ENCODE results near the gene CDH8.

CDH8 gene

DNA sequence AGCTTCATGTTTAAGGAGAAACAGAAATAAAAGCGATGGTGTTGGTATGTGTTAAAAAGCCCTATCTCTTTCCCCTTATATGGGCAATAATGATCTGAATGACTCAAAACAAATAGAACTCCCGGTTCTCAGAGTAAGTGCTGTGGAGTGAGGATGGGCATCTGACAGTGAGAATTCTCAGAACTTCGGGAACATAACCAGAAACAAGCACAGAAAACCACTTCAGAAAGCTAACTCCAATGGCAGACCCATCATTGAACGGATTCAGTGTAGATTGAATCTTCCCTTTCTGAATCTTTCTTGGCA lies 67.2 kb downstream of the CDH8 start:
- Histone ChIP-seq H2AFZ (ENCODE audit: insufficient read depth, low read length, poor library complexity) (no peak overlapping the region), H3K79me1 (ENCODE audit: low read length) (no peaks in the 10 kb centered on the region), H3K23ac (ENCODE audit: low read length) (no peak overlapping the region), H3K27ac (ENCODE audit: low read depth, low read length) (no peak overlapping the region), H3K9me3 (ENCODE audit: insufficient read depth, low read depth, low read length) (no peaks in the 10 kb centered on the region), H3K14ac (ENCODE audit: low read length) (no peak overlapping the region), H2AK5ac (ENCODE audit: low read length) (no peak overlapping the region), H2BK12ac (ENCODE audit: low read length) (no peak overlapping the region), H3K4me3 (ENCODE audit: low read depth, low read length) (no peak overlapping the region), H3K27me3 (ENCODE audit: insufficient read depth, low read length) (no peaks in the 10 kb centered on the region), H2BK120ac (ENCODE audit: insufficient read depth, low read length, poor library complexity) (no peak overlapping the region), H3K9ac (ENCODE audit: low read length) (no peak overlapping the region), H3K36me3 (ENCODE audit: control insufficient read depth in 1 of 2, insufficient read depth in 2 of 2, low read length in 2 of 2) (no peaks in the 10 kb centered on the region), H3K4ac (ENCODE audit: low read depth, low read length) (no peak overlapping the region), H4K8ac (ENCODE audit: low read depth, low read length) (no peak overlapping the region), H3K4me2 (ENCODE audit: low read length) (no peak overlapping the region), H3K79me2 (ENCODE audit: control insufficient read depth, insufficient read depth, low read length, poor library complexity) (no peaks in the 10 kb centered on the region), H4K12ac (ENCODE audit: low read depth, low read length) (no peak overlapping the region), H2BK5ac (ENCODE audit: low read depth, low read length, poor library complexity) (no peak overlapping the region), H4K91ac (ENCODE audit: low read depth, low read length) (no peak overlapping the region), H3K18ac (ENCODE audit: low read length) (no peak overlapping the region), H3K4me1 (ENCODE audit: control insufficient read depth in 1 of 2, insufficient read depth in 2 of 2, low read length in 2 of 2) (no peaks in the 10 kb centered on the region)
- no peak for DNase-seq
- no CpG with 5 or more reads among the region's 4 CpGs for WGBS (ENCODE audit: extremely low coverage, insufficient coverage, insufficient read length)

DNA sequence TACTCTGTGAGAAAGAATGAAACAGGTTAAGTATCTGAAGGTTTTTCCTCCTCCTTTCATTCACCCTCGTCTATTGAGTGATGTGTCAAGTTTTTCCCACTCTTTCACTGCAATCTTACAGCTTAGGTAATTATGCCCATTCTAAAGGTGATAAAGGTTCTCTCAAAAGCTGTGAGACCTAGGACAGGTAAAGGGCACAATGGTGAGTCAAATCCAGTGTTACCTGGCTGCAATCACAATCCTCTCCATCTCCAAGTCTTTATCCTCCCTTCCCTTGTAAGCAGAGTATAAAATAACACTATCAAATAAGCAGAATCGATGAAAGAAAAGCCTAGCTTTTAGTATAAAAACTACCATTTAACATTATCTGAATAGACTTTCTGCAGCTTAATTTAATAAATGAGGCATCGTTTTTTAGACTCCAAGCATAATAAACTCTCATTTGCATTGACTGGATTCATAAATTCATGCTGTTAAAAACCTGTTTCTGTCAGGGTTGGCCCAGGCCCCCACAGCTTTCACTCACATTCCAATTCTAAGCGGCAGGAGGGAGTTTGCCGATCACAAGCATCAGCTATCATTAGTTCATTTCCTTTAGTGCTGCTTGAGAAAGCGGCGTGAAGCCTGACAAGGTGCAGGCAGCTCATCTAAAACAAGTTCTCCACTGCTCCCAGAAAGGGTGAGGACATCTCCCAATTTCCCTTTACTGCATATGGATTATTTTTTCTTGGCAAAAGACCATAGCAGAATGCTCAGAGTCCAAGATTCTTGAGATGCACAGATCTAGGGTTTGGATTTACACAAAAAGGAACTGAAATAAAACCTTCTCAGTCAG lies 67.8 kb downstream of the CDH8 start:
- H3K9me3 ChIP-seq (ENCODE audit: insufficient read depth, low read depth, low read length), result no peaks in the 10 kb centered on the region
- no peak overlapping the region for H3K14ac ChIP-seq (ENCODE audit: low read length)
- WGBS (ENCODE audit: extremely low coverage, insufficient coverage, insufficient read length), result no CpG with 5 or more reads among the region's 7 CpGs
- no peak overlapping the region for H3K9ac ChIP-seq (ENCODE audit: low read length)
- no peak overlapping the region for H2AK5ac ChIP-seq (ENCODE audit: low read length)
- no peak overlapping the region for H2BK5ac ChIP-seq (ENCODE audit: low read depth, low read length, poor library complexity)
- no peak overlapping the region for H2AFZ ChIP-seq (ENCODE audit: insufficient read depth, low read length, poor library complexity)
- H3K18ac ChIP-seq (ENCODE audit: low read length), result no peak overlapping the region
- H4K12ac ChIP-seq (ENCODE audit: low read depth, low read length), result no peak overlapping the region
- no peaks in the 10 kb centered on the region for H3K79me2 ChIP-seq (ENCODE audit: control insufficient read depth, insufficient read depth, low read length, poor library complexity)
- no peak overlapping the region for H3K27ac ChIP-seq (ENCODE audit: low read depth, low read length)
- no peaks in the 10 kb centered on the region for H3K79me1 ChIP-seq (ENCODE audit: low read length)
- no peak overlapping the region for H2BK12ac ChIP-seq (ENCODE audit: low read length)
- no peak for DNase-seq
- H2BK120ac ChIP-seq (ENCODE audit: insufficient read depth, low read length, poor library complexity), result no peak overlapping the region
- H3K23ac ChIP-seq (ENCODE audit: low read length), result peak overlapping the region; percentile 66
- no peak overlapping the region for H4K8ac ChIP-seq (ENCODE audit: low read depth, low read length)
- H3K27me3 ChIP-seq (ENCODE audit: insufficient read depth, low read length), result no peaks in the 10 kb centered on the region
- H4K91ac ChIP-seq (ENCODE audit: low read depth, low read length), result no peak overlapping the region
- no peak overlapping the region for H3K4me2 ChIP-seq (ENCODE audit: low read length)
- H3K4me1 ChIP-seq (ENCODE audit: control insufficient read depth in 1 of 2, insufficient read depth in 2 of 2, low read length in 2 of 2), result no peaks in the 10 kb centered on the region
- H3K36me3 ChIP-seq (ENCODE audit: control insufficient read depth in 1 of 2, insufficient read depth in 2 of 2, low read length in 2 of 2), result no peaks in the 10 kb centered on the region
- no peak overlapping the region for H3K4ac ChIP-seq (ENCODE audit: low read depth, low read length)
- H3K4me3 ChIP-seq (ENCODE audit: low read depth, low read length), result no peak overlapping the region

DNA sequence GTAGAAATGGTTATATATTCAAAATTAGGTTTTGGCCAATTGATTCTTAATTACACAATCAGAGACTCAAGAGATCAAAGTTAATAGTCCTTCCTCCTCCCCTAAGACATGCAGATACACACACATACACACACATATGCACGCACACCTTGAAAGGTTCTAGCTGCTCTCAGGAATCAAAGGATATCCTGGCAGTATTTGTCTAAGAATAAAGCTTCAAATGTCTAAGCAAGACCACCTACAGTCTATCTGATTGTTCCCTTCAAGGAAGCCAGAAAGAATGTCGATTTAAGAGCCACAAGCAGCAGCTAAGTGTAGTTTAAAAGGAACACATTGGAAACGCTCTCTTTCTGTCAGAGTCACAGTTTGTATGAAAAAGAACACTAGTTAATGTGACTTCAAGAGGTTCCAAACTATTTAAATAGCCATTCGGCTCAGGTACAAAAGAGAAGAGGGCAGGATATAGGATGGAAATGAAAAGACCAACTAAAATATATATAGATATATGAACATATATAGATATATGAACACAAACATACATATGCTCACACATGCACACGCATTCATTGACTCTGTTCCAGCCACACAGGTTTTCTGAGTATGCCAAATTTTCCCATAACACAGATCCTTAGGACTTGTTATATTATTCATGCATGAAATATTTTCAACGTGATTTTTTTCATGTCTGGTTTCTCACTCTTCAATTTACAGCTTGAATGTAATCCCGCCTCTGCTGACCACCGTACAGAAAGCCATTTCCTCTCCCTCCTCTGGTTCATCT lies 79.0 kb downstream of the CDH8 start:
- Histone ChIP-seq H2BK5ac (ENCODE audit: low read depth, low read length, poor library complexity) (no peak overlapping the region), H3K27ac (ENCODE audit: low read depth, low read length) (no peak overlapping the region), H3K79me2 (ENCODE audit: control insufficient read depth, insufficient read depth, low read length, poor library complexity) (no peaks in the 10 kb centered on the region), H3K4me2 (ENCODE audit: low read length) (no peak overlapping the region), H2BK120ac (ENCODE audit: insufficient read depth, low read length, poor library complexity) (no peak overlapping the region), H3K4me3 (ENCODE audit: low read depth, low read length) (no peak overlapping the region), H3K18ac (ENCODE audit: low read length) (no peak overlapping the region), H3K4ac (ENCODE audit: low read depth, low read length) (no peak overlapping the region), H3K9ac (ENCODE audit: low read length) (no peak overlapping the region), H3K79me1 (ENCODE audit: low read length) (no peaks in the 10 kb centered on the region), H4K8ac (ENCODE audit: low read depth, low read length) (no peak overlapping the region), H4K12ac (ENCODE audit: low read depth, low read length) (no peak overlapping the region), H2AK5ac (ENCODE audit: low read length) (no peak overlapping the region), H3K36me3 (ENCODE audit: control insufficient read depth in 1 of 2, insufficient read depth in 2 of 2, low read length in 2 of 2) (no peaks in the 10 kb centered on the region), H4K91ac (ENCODE audit: low read depth, low read length) (no peak overlapping the region), H3K9me3 (ENCODE audit: insufficient read depth, low read depth, low read length) (no peaks in the 10 kb centered on the region), H2AFZ (ENCODE audit: insufficient read depth, low read length, poor library complexity) (no peak overlapping the region), H3K14ac (ENCODE audit: low read length) (no peak overlapping the region), H3K23ac (ENCODE audit: low read length) (no peak overlapping the region), H3K27me3 (ENCODE audit: insufficient read depth, low read length) (no peaks in the 10 kb centered on the region), H2BK12ac (ENCODE audit: low read length) (no peak overlapping the region), H3K4me1 (ENCODE audit: control insufficient read depth in 1 of 2, insufficient read depth in 2 of 2, low read length in 2 of 2) (no peaks in the 10 kb centered on the region)
- no CpG with 5 or more reads among the region's 8 CpGs for WGBS (ENCODE audit: extremely low coverage, insufficient coverage, insufficient read length)
- no peak for DNase-seq

DNA sequence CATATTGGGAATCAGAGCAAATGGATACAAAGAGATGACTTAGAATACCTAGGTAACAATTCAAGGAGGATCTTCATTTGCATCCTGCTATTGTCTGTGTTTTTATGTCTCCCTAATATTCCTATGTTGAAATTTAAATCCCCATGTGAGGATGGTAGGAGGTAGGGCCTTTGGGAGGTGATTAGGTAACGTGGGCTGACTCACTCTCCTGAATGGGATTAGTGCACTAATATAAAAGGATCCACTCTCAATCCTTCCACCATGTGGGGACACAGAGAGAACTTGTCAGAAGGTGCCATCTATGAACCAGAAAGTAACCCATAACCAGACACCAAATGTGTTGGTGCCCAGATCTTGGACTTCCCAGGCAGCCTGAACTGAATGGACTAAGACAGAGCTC lies 83.4 kb downstream of the CDH8 start:
- H4K8ac ChIP-seq (ENCODE audit: low read depth, low read length), result no peak overlapping the region
- H3K18ac ChIP-seq (ENCODE audit: low read length), result no peak overlapping the region
- no peaks in the 10 kb centered on the region for H3K79me1 ChIP-seq (ENCODE audit: low read length)
- H3K27me3 ChIP-seq (ENCODE audit: insufficient read depth, low read length), result no peaks in the 10 kb centered on the region
- no peak overlapping the region for H3K23ac ChIP-seq (ENCODE audit: low read length)
- H3K14ac ChIP-seq (ENCODE audit: low read length), result no peak overlapping the region
- H3K9me3 ChIP-seq (ENCODE audit: insufficient read depth, low read depth, low read length), result no peaks in the 10 kb centered on the region
- H2AFZ ChIP-seq (ENCODE audit: insufficient read depth, low read length, poor library complexity), result no peak overlapping the region
- H4K91ac ChIP-seq (ENCODE audit: low read depth, low read length), result no peak overlapping the region
- no peak for DNase-seq
- no peak overlapping the region for H2AK5ac ChIP-seq (ENCODE audit: low read length)
- WGBS (ENCODE audit: extremely low coverage, insufficient coverage, insufficient read length), result no CpG with 5 or more reads among the region's 1 CpG
- no peak overlapping the region for H3K9ac ChIP-seq (ENCODE audit: low read length)
- no peak overlapping the region for H3K27ac ChIP-seq (ENCODE audit: low read depth, low read length)
- H3K4ac ChIP-seq (ENCODE audit: low read depth, low read length), result no peak overlapping the region
- no peak overlapping the region for H2BK5ac ChIP-seq (ENCODE audit: low read depth, low read length, poor library complexity)
- no peak overlapping the region for H2BK12ac ChIP-seq (ENCODE audit: low read length)
- H3K4me2 ChIP-seq (ENCODE audit: low read length), result no peak overlapping the region
- H4K12ac ChIP-seq (ENCODE audit: low read depth, low read length), result no peak overlapping the region
- H2BK120ac ChIP-seq (ENCODE audit: insufficient read depth, low read length, poor library complexity), result no peak overlapping the region
- H3K4me1 ChIP-seq (ENCODE audit: control insufficient read depth in 1 of 2, insufficient read depth in 2 of 2, low read length in 2 of 2), result no peaks in the 10 kb centered on the region
- no peaks in the 10 kb centered on the region for H3K36me3 ChIP-seq (ENCODE audit: control insufficient read depth in 1 of 2, insufficient read depth in 2 of 2, low read length in 2 of 2)
- H3K4me3 ChIP-seq (ENCODE audit: low read depth, low read length), result no peak overlapping the region
- no peaks in the 10 kb centered on the region for H3K79me2 ChIP-seq (ENCODE audit: control insufficient read depth, insufficient read depth, low read length, poor library complexity)
